T-helper 1 cell treated with Interleukin-12 subunit alpha and Interleukin-12 subunit beta and Interleukin-4 antibody, amounts not matched to agents 30 ng/mL and 1 ng/mL, for 36 hours (primary cell): ENCODE measurements around the gene RGS2. TPM values are rescaled to one million over a fixed set of nuclear protein-coding genes. Genes with fewer than 3 reads are reported as not detected.

ENCODE experiments used
- intact Hi-C: fragments of 100-400 bp; cut with micrococcal nuclease; formaldehyde crosslinking; loops from one replicate; pipeline ENCODE4 v1.15.1; 2024
- total RNA-seq: library from RNA; stranded (reverse); gene quantifications from 2 replicates; pipeline ENCODE4 v1.2.3, GENCODE V29; 2022

Gene RGS2
- total RNA-seq, 1 donor from 2014 or later, result 5.2 TPM

GRCh38 chr1:192795916-192796618, 12.8 kb upstream of the RGS2 start:
- intact Hi-C loops, result no loop called here

DNA sequence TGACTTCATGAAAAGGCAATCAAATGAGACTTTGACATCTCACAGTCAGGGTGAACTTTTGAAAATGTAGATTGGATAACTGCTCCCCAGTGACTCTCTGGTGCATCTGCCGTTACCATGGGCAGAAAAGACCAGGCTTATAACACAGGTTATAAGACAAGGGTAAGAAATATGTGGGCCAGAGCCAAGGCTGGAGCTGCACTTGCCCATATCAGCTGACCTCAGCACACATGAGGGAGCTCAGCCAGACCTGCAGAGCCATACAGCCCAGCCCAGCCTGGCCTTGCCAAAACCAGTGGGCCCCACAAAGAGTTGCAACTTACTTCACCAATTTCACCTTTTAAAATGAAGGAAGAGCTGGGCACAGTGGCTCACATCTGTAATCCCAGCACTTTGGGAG, 11.7 kb upstream of the RGS2 start:
- intact Hi-C loops, result no loop called here

DNA sequence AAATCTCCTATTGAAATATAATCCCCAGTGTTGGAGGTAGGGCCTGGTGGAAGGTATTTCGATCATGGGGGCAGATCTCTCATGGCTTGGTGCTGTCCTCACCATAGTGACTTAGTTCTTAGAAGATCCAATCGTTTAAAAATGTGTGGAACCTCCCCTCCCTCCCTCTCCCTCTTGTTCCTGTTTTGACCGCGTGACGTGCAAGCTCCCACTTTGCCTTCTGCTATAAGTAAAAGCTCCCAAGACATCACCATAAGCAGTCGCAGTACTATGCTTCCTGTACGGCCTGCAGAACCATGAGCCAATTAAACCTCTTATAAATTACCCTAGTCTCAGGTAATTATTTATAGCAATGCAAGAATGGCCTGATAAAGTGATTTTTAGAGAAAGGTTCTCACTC, 10.9 kb upstream of the RGS2 start:
- intact Hi-C loops, result no loop called here

GRCh38 chr1:192801451-192801850, 7.4 kb upstream of the RGS2 start:
- intact Hi-C loops, result no loop called here

- intact Hi-C loops, result no loop called here
Measured at GRCh38 chr1:192802406-192802805, 6.4 kb upstream of the RGS2 start.

- intact Hi-C loops, result no loop called here
Measured at GRCh38 chr1:192803501-192803900, 5.3 kb upstream of the RGS2 start.

DNA sequence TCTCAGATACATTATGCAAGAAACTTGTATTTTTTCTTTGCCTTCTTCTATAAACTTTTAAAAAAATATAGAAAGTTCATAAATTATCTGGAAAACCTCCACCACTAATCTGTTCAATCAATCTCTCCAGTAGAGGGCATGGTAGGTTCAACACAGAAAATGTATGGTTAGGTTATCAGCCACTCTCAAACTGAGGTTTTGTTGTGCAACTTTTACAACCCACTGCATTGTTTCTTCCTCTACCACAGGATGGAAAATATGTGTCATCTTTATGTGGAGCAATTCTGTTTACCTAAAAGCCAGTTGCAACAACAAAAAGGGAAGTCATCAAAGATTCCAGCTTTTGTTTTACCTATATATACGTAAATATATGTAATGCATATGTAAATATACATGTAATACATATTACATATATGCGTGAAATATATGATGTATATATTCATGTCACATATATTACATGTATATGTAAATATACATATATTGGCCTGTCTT, 3.0 kb upstream of the RGS2 start:
- intact Hi-C loops, result loop anchor here (1.0 to 5.0 kb wide), 11 partner anchors 130 to 1489 kb away; partner anchors contain the start of gene RGS1

- intact Hi-C loops, result loop anchor here (2.0 to 5.0 kb wide), 4 partner anchors 270 to 670 kb away; no protein-coding TSS in a partner anchor
Measured at GRCh38 chr1:192807211-192808162, 1.4 kb upstream of the RGS2 start.

DNA sequence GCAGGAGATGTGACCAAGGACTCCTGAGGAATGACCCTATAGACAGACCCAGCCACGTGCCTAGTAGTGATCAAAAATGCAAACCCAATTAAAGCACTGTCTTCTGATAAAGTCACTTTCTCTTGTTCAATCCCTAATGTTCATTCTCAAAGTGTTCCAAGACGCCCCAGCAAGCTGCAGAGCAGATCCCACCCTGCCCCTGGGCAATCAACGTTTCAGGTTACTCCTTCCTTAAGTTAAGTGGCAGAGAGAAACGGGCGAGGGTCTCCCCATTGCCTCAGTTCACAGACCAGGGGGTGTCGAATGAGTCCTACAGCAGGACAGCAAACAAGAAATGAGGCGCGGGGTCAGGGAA, 699 bp upstream of the RGS2 start:
- intact Hi-C loops, result loop anchor here (5.0 kb wide), 3 partner anchors 271 to 669 kb away; no protein-coding TSS in a partner anchor

GRCh38 chr1:192809307-192810252, 741 bp downstream of the RGS2 start:
- intact Hi-C loops, result loop anchor here (1.0 to 5.0 kb wide), 7 partner anchors 249 to 728 kb away; partner anchors contain the start of genes CDC73 and GLRX2

DNA sequence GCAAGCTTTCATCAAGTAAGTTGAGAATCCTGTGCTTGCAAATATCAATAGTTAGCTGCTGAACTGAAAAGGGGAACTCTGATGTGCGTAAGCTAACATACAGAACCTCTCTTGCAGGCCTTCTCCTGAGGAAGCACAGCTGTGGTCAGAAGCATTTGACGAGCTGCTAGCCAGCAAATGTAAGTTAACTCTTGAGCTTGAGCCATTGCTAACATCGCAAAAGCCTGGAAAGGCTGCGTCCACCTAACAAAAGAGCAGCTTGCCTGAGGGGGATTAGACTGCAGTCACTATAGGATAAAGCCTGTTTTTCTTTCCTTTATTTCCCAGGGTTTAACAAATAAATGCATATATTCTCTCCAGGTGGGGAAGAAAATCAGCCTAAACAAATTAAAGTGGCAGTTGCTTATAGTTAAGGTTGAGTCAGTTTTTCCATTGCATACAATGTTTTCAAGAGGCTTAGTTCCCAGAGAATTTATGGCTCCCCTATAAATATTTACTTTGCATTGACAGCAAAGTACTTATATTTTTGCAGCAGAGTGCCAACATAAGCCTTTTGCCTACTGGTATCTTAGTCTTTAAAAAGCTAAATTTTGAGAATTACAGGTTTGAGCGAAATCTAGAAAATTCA, 1.5 kb downstream of the RGS2 start:
- intact Hi-C loops, result no loop called here

- intact Hi-C loops, result no loop called here
Measured at GRCh38 chr1:192811006-192811405, 2.2 kb downstream of the RGS2 start.

DNA sequence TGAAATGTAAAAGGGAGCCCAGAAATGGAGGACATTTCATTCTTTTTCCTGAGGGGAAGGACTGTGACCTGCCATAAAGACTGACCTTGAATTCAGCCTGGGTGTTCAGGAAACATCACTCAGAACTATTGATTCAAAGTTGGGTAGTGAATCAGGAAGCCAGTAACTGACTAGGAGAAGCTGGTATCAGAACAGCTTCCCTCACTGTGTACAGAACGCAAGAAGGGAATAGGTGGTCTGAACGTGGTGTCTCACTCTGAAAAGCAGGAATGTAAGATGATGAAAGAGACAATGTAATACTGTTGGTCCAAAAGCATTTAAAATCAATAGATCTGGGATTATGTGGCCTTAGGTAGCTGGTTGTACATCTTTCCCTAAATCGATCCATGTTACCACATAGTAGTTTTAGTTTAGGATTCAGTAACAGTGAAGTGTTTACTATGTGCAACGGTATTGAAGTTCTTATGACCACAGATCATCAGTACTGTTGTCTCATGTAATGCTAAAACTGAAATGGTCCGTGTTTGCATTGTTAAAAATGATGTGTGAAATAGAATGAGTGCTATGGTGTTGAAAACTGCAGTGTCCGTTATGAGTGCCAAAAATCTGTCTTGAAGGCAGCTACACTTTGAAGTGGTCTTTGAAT, 2.9 kb downstream of the RGS2 start:
- intact Hi-C loops, result no loop called here

DNA sequence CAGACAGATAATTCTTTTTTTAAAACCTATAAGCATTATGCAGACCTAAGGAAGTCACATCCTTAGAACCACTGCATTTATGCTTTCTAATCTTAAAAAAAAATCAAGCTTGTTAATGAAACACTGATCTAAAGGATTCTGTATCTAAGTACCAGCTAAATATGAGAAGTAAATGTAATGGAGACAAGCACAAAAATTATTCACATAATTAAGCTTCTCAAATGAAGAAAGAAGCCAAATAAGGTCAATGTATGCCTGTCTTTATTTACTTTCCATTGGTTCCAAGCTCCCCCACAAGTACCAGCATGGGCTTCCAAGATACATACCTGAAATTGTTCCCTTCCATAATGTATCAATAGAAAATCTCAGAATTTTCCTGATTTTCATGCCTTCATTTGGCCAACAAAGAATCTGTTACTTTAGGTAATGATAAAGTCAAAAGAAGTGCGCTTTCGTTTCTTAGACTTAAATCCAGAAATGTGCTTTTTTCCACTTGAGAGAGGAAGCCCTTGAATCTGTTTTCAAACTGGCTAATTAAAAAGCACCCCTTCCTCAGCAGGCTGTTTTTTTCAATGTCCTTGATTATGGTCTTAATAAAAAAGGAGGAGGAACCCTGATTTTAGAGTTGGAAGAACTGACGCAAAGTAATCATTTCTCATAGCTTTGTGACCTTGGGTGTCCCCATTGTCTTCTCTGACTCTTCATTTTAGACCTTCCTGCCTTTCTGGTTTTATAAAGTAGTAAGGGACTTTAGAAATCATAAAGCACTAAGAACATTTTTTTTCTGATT, 3.8 kb downstream of the RGS2 start:
- intact Hi-C loops, result no loop called here

DNA sequence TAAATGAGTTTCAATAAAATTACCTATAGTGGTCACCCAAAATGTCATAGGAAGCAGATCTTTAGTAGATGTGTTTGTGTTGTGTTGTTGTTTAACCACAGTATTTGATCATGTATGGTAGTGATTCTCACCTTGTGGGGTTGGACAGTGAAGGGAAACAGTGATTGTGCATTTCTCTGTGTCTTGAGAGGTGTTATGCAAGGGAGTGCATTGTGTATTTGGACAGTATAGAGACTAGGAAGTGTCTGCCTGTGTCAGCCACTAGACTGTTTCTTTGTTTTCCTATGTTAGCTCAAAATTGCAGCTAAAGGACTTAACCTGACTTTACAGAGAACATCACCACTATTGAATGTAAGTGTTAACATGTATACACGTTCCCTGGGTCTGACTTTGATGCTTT, 6.0 kb downstream of the RGS2 start:
- intact Hi-C loops, result no loop called here

DNA sequence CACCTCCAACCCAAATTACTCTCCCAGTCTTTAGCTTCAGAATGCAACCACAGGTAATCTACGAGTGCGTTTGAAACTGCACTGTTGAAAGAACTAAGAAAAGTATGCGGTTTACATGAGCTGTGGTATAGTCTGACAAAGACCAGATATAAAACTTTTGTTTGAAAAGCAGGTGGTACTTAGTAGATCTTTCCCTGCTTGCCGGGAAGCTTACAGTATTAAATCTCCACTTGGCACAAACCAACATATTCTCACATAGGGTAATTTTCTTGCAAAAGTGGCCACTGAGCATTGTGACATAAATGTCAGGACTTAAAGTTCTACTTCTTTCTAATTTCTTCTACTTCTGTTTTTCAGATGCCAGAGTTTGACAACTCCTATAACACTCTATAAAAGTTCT, 8.4 kb downstream of the RGS2 start:
- intact Hi-C loops, result no loop called here

- intact Hi-C loops, result no loop called here
Measured at GRCh38 chr1:192821296-192821695, 12.5 kb downstream of the RGS2 start.

DNA sequence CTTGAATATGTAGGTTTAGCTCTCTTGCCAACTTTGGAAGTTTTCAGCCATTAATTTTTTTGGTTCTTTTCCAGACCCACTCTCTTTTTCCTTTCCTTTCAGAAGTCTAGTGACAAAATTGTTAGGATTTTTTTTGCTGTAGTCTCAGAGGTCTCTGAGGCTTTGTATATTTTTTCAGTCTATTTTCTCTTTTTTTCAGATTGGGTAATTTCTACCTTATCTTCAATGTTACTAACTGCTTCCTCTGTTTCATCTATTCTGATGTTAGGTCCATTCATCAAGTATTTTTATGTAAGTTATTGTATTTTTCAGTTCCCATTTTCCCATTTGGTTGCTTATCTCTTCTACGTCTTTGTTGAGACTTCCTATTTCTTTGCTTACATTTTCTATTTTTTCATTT, 15.7 kb downstream of the RGS2 start:
- intact Hi-C loops, result no loop called here
